WERI-Rb-1 (cell line): Measurements from ENCODE around the gene KRT77.

Source experiments
- DNase-seq: peaks from one replicate; pipeline ENCODE4 v3.0.0-alpha.2; 2020
- H3K27ac ChIP-seq: fragments of 250-450 bp; sonication (Bioruptor Pico); 2 replicates; pipeline ENCODE4 v1.5.1; 2020; ENCODE audit warnings: mild to moderate bottlenecking, moderate library complexity
- H3K27me3 ChIP-seq: fragments of 250-450 bp; sonication (Bioruptor Pico); 2 replicates; pipeline ENCODE4 v1.5.1; 2021; ENCODE audit warnings: mild to moderate bottlenecking, low read depth, moderate library complexity; ENCODE audit not compliant: insufficient read depth, severe bottlenecking
- H3K36me3 ChIP-seq: fragments of 250-450 bp; sonication (Bioruptor Pico); 2 replicates; pipeline ENCODE4 v1.5.1; 2020; ENCODE audit warnings: mild to moderate bottlenecking, moderate library complexity
- H3K4me3 ChIP-seq: 2 replicates; pipeline ENCODE4 v1.5.1; 2011; ENCODE audit warnings: low read depth, mild to moderate bottlenecking, control low read depth, low read length
- H3K9me3 ChIP-seq: fragments of 250-450 bp; sonication (Bioruptor Pico); 2 replicates; pipeline ENCODE4 v1.5.1; 2021; ENCODE audit warnings: mild to moderate bottlenecking, moderate library complexity; ENCODE audit not compliant: severe bottlenecking
- TF ChIP-seq, protein P1 (sequence below): IDR thresholded peaks from 2 replicates; pipeline ENCODE4 v1.5.1; 2011; ENCODE audit warnings: low read depth, mild to moderate bottlenecking, control low read depth, inconsistent platforms, low read length

Gene KRT77

DNA sequence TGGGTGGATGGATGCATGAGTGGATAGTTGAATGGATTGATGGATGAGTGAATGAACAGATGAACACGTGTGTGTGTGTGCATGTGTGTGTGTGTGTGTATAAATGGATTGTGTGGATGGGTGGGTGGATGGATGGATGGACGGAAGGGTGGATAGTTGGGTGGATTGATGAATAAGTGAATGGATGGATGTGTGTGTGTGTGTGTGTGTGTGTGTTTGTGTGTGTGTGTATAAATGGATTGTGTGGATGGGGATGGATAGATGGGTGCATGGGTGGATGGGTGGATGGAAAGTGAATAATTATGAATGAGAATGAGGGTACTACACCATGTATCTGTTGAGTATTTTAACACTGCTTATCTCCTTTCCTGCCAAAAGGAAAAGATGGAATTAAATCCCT is 986 bp downstream of the KRT77 start:
- H3K36me3 ChIP-seq = no peaks in the 10 kb centered on the region

DNA sequence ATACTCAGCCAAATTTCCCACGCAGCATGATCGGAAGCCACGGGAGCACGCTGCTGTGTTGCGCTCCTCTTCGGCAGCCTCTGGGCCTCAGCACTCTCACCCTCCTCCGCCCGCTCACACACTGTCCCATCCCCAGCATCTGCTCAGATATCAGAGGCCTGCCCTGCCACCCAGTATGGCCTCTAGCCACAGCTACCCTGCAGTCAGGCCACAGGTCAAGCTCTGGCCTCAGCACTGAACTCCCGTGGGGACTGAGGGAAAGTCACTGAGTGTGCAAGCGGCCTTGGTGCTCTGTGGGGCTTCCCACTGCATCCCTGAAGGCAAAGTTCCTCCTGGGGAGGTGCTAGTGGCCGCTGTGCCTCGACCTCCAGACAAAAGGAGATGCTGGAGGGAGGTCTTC is 2.0 kb downstream of the KRT77 start:
- no peak overlapping the region for H3K4me3 ChIP-seq
- no peaks in the 10 kb centered on the region for H3K36me3 ChIP-seq
- DNase-seq = no peak
- no peak overlapping the region for H3K27ac ChIP-seq
- peaks cover 75% of the 10 kb centered on the region for H3K27me3 ChIP-seq
- no peaks in the 10 kb centered on the region for H3K9me3 ChIP-seq
- TF ChIP-seq, protein P1, sequence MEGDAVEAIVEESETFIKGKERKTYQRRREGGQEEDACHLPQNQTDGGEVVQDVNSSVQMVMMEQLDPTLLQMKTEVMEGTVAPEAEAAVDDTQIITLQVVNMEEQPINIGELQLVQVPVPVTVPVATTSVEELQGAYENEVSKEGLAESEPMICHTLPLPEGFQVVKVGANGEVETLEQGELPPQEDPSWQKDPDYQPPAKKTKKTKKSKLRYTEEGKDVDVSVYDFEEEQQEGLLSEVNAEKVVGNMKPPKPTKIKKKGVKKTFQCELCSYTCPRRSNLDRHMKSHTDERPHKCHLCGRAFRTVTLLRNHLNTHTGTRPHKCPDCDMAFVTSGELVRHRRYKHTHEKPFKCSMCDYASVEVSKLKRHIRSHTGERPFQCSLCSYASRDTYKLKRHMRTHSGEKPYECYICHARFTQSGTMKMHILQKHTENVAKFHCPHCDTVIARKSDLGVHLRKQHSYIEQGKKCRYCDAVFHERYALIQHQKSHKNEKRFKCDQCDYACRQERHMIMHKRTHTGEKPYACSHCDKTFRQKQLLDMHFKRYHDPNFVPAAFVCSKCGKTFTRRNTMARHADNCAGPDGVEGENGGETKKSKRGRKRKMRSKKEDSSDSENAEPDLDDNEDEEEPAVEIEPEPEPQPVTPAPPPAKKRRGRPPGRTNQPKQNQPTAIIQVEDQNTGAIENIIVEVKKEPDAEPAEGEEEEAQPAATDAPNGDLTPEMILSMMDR = no peak

More for the DNA sequence above, 986 bp downstream of the KRT77 start:
- Histone ChIP-seq H3K4me3 (no peak overlapping the region), H3K9me3 (no peaks in the 10 kb centered on the region), H3K27ac (no peak overlapping the region), H3K27me3 (peaks cover 77% of the 10 kb centered on the region)
- no peak for DNase-seq
- TF ChIP-seq, protein P1 = no peak

DNA sequence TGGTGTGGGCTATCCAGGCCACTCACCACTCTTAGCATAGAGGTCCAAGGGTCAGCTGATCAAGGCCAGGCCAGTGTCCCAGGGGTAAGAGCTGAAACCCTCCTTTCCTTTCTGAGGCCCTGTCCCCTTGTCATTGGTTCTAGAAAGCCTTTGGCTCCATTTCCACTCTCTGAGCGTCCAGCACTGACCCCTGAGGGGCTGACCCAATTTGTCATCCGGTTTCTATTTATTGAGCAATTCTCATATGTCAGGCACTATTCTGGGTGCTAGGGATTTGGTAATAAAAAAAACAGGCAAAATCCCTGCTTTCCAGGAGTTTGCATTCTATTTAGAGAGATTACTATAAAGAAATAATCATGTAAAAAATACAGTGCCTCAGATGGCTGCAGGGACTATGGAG is 3.4 kb downstream of the KRT77 start:
- TF ChIP-seq, protein P1 = no peak
- Histone ChIP-seq H3K9me3 (no peaks in the 10 kb centered on the region), H3K27me3 (peaks cover 78% of the 10 kb centered on the region), H3K27ac (no peak overlapping the region), H3K36me3 (no peaks in the 10 kb centered on the region), H3K4me3 (no peak overlapping the region)
- DNase-seq = no peak

DNA sequence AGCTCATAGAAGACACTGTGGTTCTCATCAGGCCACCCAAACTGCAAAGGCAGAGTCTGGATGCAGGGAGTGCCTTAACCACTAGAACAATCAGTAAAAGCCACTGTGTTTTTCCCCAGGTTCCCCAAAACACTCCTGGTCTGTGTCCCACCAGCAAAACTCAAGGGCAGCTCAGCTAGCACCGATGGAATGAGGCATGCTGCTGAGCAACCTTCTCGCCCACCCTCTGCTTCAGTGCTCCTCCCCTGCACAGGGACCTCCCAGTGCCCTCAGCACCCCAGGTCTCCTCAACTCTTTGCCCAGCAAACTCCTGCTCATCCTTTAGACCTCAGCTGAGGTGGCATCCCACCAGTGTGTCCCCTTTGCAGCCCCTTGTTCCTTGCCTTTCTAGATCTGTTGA is 4.0 kb downstream of the KRT77 start:
- DNase-seq = no peak
- no peak overlapping the region for H3K27ac ChIP-seq
- H3K4me3 ChIP-seq = no peak overlapping the region
- H3K27me3 ChIP-seq = peaks cover 79% of the 10 kb centered on the region
- H3K9me3 ChIP-seq = no peaks in the 10 kb centered on the region
- H3K36me3 ChIP-seq = no peaks in the 10 kb centered on the region
- TF ChIP-seq, protein P1 = no peak

DNA sequence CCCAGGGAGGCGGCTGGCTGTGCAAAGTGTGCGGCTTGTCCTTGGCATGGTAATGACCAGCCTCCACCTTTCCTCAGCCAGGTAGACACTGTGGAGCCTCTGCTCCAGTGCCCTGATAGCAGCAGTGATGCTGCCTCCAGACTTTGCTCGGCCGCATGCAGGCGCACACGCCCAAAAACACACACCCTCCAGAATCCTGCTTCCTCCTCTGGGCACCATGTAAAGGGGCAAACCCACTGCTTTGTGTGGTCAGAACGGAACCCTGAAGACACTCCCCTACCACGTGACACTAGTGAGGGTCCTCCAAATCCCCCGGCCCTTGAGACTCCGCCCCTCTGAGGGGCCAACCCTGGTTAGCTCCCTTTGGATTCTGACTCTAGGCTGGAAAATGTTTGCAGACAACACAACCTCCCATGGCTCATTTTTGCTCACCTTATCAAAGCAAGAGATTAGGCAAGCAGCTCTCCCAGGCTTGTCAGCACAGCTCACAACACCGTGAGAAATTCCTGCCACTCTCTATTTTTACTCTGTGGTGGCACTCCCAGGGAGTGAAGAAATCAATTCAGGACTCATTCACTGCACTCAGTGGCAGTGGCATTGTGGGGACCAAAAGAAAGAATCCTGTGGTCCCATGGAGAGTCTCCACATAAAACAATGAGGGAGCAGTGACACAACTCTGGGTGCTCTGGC is 4.5 kb downstream of the KRT77 start:
- Histone ChIP-seq H3K9me3 (no peaks in the 10 kb centered on the region), H3K4me3 (no peak overlapping the region), H3K27ac (no peak overlapping the region), H3K27me3 (peaks cover 78% of the 10 kb centered on the region), H3K36me3 (no peaks in the 10 kb centered on the region)
- TF ChIP-seq, protein P1 = no peak
- DNase-seq = no peak

DNA sequence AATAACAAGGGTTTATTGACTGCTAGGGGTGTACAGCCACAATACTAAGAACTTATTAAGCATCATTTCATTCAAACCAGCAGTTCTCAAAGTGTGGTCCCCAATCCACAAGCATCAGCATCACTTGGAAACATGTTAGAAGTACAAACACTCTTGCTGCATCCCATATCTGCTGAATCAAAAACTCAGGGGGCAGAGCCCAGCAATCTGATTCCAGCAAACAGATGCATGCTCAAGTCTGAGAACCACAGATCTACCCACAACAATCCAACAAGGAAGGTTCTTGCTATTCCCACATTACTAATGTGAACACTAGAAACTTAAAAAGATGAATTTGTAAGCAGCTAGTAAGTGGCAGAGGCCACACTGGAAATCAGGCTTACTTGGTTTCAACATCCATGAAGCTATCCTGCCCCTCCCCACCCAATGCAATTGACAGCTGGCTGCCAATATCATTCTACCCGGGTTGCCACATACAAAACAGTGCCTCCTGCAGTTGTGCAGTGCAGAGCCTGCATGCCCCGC is 6.2 kb downstream of the KRT77 start:
- H3K27ac ChIP-seq = no peak overlapping the region
- DNase-seq = no peak
- no peaks in the 10 kb centered on the region for H3K36me3 ChIP-seq
- H3K27me3 ChIP-seq = peaks cover 87% of the 10 kb centered on the region
- no peaks in the 10 kb centered on the region for H3K9me3 ChIP-seq
- TF ChIP-seq, protein P1 = no peak
- H3K4me3 ChIP-seq = no peak overlapping the region
